HG03196 (cell line): ENCODE data around the gene DKK2.

Experiments
- ATAC-seq: cut with Tn5 transposase; IDR thresholded peaks from one replicate; pipeline ENCODE4 v1.9.1; 2021; ENCODE audit not compliant: unreplicated experiment

The DKK2 gene, protein sequence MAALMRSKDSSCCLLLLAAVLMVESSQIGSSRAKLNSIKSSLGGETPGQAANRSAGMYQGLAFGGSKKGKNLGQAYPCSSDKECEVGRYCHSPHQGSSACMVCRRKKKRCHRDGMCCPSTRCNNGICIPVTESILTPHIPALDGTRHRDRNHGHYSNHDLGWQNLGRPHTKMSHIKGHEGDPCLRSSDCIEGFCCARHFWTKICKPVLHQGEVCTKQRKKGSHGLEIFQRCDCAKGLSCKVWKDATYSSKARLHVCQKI

DNA sequence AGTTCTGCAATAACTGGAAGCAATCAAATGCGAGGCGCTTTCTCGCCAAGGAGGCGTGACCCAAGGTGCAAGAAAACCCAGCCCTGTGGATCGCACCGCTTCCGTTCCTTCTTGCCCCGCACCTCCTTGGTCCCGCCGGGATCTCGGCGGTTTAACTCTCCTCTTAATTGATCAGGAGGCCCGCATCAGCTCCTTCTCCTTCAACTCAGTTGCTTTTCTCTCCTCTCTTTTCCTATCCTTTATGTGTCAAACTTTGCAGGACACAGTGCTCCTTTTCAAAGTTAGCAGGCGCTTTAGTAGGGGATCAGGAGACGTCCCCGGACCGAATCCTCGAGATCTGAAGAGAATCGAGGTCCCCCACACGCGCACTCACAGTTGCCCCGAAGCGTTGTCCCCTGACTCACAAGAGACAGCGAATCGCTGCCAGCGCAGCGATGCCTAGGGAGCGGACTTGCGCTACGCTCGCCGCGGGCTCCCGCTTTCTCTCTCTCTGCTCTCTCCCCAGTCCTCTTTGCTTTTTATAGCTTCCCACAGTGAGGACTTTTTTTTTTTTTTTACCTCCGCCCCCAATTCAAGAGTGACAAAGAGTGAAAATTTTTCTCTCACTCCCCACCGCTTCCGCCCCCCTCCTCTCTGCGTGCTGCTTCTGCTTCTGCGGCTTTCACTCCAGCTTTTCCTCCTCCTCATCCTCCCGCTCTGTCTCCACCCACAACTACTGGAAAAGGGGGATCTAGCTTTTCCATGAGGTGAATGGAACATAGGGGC is at the start of gene DKK2:
DKK2 (minus strand) TSS at position 495 of the 765 bp plus-strand sequence. CDS start 722 bp downstream, outside the sequence.
- no peak for ATAC-seq

DNA sequence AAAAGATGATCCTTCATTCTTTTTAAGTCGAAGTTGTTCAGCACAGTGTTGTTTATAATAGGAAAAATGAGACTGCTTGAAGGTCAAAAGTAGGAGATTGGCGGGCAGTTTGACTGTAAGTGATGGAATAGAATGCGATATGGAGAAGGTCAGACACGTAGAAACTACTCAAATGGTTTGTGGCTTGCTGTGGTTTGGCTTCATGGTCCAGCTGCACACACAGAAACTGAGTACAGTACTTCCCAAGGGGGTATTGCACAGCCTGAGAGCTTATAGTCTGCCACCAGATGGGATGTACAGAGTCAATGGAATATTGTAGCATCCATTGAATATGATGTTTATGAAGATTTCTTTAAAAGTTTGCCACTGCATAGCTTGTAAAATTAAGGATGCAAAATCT is 41.1 kb upstream of the DKK2 start:
- ATAC-seq: no peak

DNA sequence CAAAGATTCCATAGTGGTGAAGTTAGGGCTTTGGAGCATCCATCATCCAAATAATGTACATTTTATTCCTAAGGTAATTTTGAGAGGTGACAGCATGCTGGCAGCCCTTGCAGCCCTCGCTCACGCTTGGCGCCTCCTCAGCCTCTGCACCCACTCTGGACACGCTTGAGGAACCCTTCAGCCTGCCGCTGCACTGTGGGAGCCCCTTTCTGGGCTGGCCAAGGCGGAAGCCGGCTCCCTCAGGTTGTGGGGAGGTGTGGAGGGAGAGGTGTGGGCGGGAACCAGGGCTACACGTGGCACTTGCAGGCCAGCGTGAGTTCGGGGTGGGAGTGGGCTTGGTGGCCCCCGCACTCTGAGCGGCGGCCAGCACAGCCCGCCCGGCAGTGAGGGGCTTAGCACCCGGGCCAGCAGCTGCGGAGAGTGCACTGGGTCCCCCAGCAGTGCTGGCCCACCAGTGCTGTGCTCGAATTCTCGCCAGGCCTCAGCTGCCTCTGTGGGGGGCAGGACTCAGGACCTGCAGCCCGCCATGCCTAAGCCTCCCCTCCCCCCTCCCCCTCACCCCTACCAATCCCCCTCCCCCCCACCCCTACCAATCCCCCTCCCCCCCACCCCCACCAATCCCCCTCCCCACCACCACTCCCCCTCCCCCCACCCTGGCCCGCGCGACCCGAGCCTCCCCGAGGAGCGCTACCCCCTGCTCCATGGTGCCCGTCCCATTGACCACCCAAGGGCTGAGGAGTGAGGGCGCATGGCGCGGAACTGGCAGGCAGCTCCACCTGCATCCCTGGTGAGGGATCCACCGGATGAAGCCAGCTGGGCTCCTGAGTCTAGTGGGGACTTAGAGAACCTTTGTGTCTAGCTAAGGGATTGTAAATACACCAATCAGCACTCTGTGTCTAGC is 37.0 kb upstream of the DKK2 start:
- no peak for ATAC-seq

DNA sequence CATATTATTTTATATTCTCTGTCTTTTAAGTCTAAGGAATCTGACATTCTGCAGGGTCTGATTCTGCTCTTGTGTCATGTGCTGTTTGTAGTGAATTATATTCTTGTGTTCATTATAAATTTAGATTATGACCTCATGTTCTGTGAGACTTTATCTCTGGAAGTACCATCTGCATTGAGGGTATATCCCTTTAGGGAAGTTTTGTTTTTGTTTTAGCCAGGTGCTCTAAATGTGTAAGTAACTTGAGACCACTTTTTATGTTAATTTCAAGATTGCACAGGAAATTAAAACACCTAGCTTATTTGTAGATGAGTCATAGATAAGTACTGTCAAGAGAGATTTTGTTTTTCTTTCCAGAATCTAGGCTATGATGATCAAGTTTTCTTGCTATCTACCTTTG is 35.0 kb upstream of the DKK2 start:
- no peak for ATAC-seq

DNA sequence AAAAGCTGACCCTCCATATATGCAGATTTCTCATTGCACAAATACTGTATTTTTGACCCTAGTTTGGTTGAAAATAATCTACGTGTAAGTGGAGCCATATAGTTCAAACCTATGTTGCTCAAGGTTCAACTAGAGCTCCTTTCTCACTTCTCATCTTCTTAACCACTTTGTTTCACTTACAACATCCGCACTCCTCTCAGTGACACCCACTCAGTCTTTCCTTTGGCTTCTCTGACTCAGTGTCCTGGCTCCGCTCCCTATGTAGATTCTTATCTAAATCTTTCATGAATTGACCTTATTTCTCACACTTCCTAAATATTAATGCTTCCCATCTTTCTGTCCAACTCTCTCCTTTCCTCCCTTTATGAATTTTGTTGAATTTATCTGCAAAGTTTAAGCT is 32.9 kb upstream of the DKK2 start:
- no peak for ATAC-seq

DNA sequence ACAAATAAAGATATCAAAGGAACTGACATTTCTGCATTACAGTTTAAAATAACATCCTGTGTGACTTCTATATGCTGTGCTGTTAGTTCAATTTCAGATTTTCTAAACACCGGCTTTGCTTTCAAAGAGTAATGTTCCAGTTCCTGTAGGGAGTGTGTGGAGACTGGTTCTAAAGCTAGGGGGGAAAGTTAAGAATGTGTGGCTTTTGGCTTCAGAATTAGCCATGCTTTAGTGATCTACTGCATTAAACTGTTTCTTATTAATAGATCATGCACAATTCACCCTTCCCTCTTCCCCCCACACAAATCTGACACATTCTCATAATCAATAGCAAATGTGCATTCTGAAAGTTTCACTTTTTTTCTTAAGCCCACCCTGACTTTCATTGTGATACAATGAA is 32.0 kb upstream of the DKK2 start:
- ATAC-seq: no peak

DNA sequence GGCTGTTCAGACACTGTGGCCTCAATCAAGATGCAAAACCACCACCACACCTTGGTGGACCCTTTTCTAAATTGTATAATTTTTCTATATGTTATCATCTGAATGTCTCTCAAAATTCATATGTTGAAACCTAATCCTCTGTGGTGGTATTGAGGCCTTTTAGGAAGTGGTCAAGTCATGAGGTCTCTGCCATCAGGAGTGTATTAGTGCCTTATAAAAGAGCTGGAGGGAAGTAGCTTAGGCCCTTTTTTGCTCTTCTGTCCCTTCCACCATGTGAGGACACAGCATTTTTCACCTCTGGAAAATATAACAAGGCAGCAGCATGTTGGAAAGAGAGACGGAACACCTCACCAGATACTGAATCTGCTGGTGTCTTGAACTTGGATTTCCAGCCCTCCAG is 30.5 kb upstream of the DKK2 start:
- ATAC-seq: no peak

DNA sequence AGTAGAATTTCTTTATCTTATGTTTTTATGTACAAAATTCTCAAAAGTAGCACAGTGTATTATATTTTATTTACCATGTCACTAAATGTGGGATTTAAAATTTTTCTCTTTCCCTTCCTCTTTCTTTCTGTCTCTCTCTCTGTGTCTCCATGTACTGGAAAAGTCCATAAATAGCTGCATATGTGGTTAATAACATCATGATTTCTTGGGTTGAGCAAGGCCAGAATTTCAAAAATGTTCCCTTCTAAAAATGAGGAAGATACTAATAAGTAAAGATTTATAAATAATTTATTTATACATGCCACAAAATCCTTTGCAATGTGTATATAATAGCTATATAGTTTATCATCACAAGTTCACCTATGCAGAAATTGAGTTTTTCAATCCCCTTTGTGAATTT is 29.1 kb upstream of the DKK2 start:
- ATAC-seq: no peak

DNA sequence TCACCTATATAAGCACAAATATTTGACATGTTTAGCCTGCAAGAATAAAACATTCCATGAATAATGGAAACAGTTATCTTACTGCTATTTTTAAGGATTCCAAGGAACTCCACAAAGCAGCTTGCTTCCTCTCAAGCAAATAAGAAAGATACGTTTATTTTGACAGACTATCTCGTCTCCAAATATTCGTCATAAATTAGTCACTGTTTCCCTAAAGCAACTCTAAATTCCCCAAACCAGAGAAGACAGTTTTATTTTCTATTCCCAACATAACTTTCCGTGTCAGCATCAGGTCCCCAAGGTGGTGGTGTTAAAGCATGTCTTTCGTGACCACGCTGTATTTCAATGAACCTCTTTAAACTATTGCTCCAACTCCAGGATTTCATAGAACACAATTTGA is 24.3 kb upstream of the DKK2 start:
- ATAC-seq: no peak

DNA sequence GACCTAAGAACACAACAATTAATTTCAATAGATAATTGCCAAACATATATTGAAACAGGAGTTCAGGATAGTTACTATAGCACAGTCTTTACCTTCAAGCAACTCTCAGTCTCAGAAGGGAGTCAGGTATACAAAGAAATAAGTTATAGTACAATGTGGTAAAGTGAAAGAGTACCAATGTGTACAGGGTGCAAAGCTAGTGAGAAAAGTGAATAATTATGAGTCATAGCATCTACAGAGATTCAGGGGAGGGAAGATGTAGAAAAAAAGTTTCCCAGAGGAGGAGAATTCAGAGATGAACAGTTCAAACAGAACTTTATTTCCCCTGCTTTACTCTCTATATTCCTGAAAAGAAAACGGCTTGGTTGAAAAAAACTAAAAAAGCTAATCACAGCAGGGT is 22.7 kb upstream of the DKK2 start:
- no peak for ATAC-seq

DNA sequence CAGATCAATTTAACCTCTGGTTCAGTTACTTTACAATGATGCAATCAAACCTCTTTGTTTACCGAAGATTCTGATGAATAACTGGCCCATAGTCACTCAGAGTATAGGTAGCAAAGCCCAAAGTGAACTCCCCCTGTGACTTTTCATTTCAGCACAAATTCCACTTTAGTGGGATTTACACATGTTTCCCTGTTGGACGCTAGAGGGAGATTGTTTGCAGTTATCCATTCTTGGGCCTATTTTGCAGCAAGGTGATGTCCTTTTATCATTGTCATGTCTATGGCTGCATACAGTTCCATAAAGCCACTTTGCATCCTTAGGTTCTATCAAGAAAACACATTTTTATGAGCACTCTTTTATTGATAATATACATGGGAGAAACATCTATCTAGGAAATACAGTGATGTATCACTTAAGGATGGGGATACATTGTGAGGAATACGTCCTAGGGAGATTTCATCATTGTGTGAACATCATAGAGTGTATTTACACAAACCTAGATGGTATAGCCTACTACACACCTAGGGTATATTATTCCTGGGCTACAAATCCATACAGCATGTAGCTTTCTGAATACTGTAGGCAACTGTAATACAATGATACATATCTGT is 14.5 kb upstream of the DKK2 start:
- ATAC-seq: no peak

DNA sequence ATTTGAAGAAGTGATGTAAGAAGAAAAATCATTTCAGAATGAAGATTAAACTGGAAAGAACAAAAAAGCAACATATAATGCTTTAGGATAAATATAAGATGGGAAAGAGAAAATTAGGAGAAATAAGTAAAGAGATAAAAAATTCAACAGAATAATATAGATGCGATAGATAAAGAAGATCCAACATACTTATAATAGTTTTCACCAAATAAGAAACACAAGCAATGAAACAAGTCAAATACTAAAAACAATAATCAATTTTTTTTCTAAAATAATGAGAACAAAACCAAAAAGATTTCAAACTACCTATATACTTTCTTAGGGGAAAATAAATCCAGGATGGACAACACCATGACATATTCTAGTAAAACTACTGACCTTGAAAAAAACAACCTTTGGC is 10.1 kb upstream of the DKK2 start:
- no peak for ATAC-seq

DNA sequence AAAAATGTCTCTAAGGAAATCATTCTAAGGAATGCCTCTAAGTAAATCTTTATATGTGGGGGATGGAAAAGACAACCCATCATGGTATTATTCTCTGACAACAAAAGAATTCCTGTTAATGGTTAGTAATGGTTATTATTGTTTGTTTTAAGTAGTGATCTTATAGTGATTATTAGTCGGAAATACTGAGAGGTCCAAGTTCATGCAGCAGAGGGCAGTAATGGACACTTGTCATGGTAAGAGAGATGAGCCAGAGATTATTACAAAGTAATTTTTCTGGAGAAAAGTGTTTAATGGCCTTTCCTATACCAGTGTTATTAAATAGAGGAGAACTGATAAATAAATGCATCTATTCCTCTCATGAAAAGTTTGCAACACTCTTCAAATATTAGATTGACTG is 8.1 kb upstream of the DKK2 start:
- no peak for ATAC-seq

DNA sequence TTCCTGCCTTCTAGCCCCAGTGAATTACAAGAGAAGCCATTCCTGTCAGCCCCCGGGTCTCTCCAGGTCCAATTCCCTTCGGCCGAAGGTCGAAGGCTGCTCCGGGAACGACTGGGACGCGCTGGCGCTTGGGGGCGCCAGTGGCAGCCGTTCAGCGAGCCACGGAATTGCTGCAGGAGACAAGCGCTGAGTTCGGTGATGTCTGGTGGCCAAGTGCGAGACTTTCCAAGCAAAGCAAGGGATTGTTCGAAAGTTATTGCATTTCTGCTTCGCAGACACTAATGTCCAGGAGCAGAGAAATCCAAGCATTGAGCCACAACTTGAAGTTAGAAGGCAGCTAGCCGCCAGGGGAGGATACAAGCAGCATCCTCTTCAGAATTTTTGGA is 1.1 kb upstream of the DKK2 start:
- ATAC-seq: no peak

DNA sequence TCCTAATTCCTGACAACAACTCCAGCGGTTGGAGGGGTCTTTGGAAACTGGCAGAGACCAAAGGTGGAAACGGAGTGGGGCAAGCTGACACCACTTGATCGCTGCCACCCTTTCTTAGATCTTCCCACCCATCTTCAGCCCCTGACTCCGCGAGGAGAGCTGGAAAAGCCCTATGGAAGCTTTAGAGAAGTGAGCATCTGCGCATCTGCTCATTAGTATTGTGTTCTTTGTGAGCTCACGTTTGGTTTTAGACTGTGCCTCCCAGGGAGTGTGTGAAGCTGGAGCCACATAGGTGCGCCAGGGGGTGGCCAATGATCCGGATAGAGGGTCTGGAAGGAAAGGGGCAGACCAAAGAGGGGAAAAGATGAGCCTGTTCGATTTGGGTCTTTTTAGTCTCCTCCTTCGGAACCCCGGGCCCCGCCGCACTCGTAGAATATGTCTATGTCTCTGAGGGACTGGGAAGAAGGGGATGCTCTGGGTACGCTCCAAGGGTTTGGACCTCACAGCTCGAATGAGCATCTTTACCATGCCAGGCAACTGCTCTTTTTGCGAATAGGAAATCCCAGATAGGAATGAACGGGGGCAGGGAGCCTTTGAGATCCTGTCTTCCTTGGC is 578 bp upstream of the DKK2 start:
- ATAC-seq: no peak

DNA sequence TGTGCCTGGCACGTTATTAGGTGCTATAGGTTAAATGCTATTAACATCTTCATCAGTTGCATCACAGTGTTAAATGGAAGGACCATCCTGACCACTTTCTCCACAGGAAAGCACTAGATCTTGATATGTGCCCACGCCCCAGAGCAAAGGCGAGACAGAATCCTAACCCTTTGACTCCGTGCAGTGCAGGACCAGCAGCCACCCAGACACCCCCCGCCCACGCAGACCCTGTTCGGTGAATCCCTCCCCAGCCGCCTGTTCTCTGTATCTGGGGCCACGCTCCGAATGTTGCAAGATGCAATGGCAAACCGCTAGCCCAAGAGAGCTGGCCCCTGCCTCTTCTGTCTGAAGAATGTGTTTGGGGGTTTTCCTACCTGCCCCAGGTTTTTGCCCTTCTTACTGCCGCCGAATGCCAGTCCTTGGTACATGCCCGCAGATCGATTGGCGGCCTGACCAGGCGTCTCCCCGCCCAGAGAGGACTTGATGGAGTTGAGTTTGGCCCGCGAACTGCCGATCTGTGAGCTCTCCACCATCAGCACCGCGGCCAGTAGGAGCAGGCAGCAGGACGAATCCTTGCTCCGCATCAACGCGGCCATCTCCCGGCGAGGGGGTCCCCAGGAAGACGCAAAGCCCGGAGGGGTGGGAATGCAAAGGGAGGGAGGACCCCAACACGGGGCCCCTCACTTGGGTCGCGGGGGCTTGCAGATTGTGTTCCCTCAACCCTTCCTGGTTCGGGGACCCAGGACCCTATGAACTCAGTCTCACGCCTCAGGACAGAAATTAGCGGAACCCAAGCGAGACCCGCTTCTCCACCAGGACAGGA is 906 bp downstream of the DKK2 start:
- no peak for ATAC-seq

DNA sequence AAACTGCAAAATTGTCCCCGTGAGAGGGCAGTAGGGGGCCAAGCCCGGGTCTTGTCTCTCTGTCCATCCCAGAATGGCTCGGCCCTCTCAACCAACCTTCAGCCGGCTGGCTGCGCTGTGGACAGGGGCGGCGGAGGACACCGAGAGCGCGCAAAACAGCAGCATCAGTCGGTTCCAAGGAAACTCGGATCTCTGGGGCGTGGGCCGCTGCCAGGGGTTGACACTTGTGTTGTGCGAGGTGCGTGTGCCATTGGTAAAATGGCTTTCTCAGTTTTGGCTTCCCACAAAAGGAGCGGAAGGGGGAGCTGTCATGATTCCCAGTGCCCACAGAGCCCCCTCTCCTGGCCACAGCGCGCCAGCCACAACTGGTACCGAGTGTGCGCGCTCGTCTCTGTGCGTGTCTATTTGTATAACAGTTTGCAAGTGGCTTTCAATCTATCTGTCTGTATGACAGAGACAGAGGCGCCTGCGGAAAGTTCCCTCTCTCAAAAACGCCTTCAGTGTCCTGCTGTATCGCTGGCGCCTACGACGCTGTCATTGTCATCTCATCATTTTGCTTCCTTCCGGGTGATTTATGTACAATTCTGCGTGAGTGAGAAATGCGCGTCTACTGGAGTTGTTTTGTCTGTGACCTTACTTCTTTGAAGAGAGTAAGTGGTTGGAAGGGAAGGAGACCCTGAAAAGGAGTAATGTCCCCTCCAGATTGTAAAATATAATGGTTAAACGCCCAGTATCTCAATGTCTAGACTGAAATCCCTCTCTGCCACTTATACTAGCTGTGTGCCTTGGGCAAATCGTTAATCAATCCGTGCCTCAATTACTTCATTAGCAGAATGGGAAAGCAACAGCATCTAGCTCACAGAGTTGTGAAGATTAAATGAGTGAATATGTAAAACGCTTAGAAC is 1.8 kb downstream of the DKK2 start:
- no peak for ATAC-seq

DNA sequence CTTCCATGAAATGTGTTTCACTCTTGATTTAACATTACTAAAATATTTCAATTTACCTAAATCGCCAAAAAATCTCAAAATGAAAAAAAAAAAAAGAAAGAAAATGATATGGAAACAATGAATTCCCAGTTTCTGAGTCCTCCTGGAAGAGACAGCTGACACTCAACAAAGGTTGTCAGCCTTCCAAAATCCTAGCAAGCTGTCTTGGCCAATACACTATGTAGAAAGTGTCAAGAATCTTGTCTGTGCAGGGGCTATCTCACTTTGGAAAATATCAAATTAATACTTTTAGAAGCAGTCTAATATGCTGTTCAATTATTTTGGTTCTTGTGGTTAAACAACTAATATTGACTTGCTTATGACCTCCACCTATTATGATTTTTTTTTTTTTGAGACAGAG is 8.7 kb downstream of the DKK2 start:
- ATAC-seq: no peak

DNA sequence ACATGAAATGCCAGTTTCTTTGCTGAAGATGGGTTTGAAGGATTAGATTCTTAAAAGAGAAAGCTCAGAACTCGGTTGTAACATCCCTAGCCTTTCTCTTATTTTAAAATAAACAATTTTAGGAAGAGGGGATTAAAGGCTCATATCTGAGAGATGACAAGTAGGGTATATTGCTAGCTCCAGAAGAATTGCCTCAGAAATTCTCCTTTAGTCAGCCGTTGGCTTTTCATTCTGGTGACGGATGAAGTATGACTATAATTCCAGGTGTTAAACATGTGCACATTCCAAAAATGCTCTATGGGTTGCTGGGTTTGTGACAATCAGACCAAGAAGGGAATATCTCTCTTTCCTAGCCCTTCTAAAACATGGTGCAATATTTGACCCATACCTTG is 17.8 kb downstream of the DKK2 start:
- ATAC-seq: no peak
